T-helper 1 cell treated with Interleukin-12 subunit alpha and Interleukin-12 subunit beta and Interleukin-4 antibody, amounts not matched to agents 30 μg/mL and 1 μg/mL, for 36 hours (primary cell): Measurements from ENCODE around the gene FLNA.

Experiments
- H3K27ac Mint-ChIP-seq: one replicate; pipeline ENCODE4 v1.8.0; 2021; ENCODE audit warnings: mild to moderate bottlenecking, mixed read lengths
- H3K27me3 Mint-ChIP-seq: one replicate; pipeline ENCODE4 v1.8.0; 2021; ENCODE audit warnings: low read depth, mixed read lengths
- H3K36me3 Mint-ChIP-seq: one replicate; pipeline ENCODE4 v1.8.0; 2021; ENCODE audit warnings: low read depth, mixed read lengths
- H3K4me1 Mint-ChIP-seq: one replicate; pipeline ENCODE4 v1.8.0; 2021; ENCODE audit warnings: low read depth, mixed read lengths
- H3K4me3 Mint-ChIP-seq: one replicate; pipeline ENCODE4 v1.8.0; 2021; ENCODE audit warnings: mild to moderate bottlenecking, moderate library complexity, mixed read lengths
- H3K9me3 Mint-ChIP-seq: one replicate; pipeline ENCODE4 v1.8.0; 2021; ENCODE audit warnings: mixed read lengths

Gene FLNA

DNA sequence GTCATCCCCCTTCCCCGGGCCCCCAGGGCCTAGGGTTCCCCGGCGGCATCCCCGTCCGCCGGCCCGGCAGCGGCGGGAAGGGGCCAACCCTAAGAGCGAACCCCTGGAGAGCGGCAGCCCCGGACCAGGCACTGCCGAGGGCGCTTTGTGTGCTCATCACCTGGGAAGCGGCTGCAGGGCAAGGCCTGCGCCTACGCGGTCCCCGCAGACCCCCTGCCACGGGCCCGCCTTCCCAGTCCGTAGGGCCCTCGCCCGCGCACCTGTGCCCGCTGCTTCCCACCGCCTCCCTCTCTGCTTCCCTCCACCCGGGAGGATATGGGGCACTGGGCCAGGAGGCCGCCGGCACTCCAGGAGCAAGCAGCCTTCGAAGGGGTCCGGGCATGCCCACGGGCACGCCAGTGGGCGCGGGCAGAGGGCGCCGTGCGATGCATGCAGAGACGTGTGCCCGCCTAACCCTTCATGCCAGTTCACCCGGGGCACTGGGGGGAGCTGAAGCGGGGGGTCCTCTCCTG is 2.6 kb downstream of the FLNA start:
- Mint-ChIP-seq H3K4me3 (peak overlapping the region; percentile 81), H3K36me3 (peaks cover 13% of the 10 kb centered on the region), H3K27ac (no peak overlapping the region), H3K9me3 (no peaks in the 10 kb centered on the region), H3K27me3 (no peaks in the 10 kb centered on the region), H3K4me1 (peaks cover 20% of the 10 kb centered on the region)

DNA sequence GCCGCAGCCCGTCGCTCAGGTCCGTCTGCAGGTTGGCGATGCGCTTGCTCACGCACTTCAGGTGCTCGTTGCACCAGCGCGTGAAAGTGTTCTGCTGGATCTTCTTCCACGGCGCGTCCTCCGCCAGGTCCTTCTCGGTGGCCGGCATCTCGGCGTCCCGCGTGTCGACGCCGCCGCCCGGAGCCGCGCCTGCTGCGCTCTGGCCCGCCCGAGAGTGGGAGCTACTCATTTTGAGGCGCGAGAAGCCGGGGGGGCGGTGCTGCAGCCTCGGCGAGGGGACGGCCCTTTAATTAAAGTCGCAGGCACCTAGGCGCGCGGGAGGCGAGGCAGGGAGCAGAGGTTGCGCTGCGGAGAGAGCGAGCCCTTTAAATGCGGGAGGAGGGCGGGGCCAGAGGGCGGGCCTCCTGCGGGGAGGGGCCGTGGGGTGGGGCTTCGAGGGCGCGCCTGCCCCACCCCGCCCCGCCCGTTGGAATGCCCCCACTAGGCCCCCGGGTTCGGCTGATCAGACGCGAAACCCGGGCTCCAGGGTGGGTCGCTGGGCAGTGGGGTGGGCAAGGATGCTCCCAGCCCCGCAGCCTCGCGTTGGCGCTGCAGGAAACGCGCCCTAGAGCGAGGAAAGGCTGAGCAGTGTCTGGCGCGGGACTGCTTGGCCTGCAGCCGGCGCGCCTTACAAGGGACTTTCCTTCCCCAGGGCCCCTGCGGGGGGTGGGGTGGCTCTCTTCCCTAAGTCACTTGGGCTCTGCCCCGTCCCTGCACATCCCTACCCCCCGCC is 3.2 kb downstream of the FLNA start:
- Mint-ChIP-seq H3K27me3 (no peaks in the 10 kb centered on the region), H3K36me3 (peaks cover 13% of the 10 kb centered on the region), H3K27ac (peak overlapping the region; percentile 81), H3K9me3 (no peaks in the 10 kb centered on the region), H3K4me3 (peak overlapping the region; percentile 82), H3K4me1 (peaks cover 20% of the 10 kb centered on the region)

- peaks cover 15% of the 10 kb centered on the region for H3K36me3 Mint-ChIP-seq
- H3K4me3 Mint-ChIP-seq: peak overlapping the region; percentile 90
Measured at GRCh38 chrX:154370300-154371016, 4.0 kb downstream of the FLNA start.

GRCh38 chrX:154369449-154370299 is 4.8 kb downstream of the FLNA start:
- Mint-ChIP-seq H3K27me3 (no peaks in the 10 kb centered on the region), H3K27ac (peak overlapping the region; percentile 88), H3K9me3 (no peaks in the 10 kb centered on the region), H3K4me1 (peaks cover 21% of the 10 kb centered on the region), H3K36me3 (peaks cover 17% of the 10 kb centered on the region), H3K4me3 (peak overlapping the region; percentile 90)

More at GRCh38 chrX:154370300-154371016, 4.0 kb downstream of the FLNA start:
- peaks cover 22% of the 10 kb centered on the region for H3K4me1 Mint-ChIP-seq
- peak overlapping the region; percentile 88 for H3K27ac Mint-ChIP-seq
- no peaks in the 10 kb centered on the region for H3K27me3 Mint-ChIP-seq
- no peaks in the 10 kb centered on the region for H3K9me3 Mint-ChIP-seq

- Mint-ChIP-seq H3K4me3 (peak overlapping the region; percentile 90), H3K36me3 (peaks cover 20% of the 10 kb centered on the region), H3K27me3 (no peaks in the 10 kb centered on the region), H3K27ac (peak overlapping the region; percentile 83), H3K9me3 (no peaks in the 10 kb centered on the region), H3K4me1 (peaks cover 22% of the 10 kb centered on the region)
Measured at GRCh38 chrX:154368630-154369448, 5.6 kb downstream of the FLNA start.

DNA sequence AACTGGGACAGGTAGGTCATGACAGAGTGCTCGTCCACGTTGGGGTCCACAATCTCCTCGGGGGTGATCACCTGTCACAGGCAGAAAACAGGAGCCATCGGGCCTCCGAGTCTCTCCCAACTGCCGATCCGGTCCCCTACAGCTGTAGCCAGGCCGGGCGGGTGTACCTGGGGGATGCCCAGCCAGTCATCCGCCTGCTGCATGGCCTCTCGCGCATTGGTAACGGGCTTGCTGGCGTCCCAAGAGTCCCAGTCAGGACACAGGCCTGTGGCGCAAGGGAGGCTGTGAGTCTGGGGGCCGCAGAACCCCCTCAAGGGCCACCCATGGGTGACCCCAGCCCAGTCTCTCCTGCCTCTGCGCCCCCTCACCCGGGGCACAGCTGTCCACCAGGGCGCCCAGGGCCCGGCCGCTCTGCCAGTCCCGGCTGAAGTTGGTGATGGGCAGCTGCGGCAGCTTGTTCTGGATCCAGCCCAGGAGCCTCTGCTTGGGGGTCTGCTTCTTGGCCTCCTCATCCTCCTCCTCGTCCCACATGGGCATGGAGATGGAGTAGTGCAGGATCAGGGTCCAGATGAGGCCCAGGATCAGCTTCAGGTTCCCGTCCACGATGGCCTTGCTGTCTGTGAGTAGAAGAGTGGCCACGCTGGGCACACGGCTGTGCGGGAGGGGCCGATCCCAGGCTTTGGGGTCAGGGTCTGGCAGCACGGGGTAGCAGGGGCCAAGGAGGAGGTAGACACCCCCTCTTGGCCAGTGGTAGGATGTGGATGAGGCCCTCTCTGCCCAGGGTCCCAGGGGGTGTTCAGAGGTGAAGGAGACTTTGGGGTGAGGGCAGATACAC is 6.7 kb downstream of the FLNA start:
- Mint-ChIP-seq H3K36me3 (peaks cover 20% of the 10 kb centered on the region), H3K4me1 (peaks cover 18% of the 10 kb centered on the region), H3K9me3 (no peaks in the 10 kb centered on the region), H3K27ac (peak overlapping the region; percentile 83), H3K4me3 (peak overlapping the region; percentile 90), H3K27me3 (no peaks in the 10 kb centered on the region)

- no peaks in the 10 kb centered on the region for H3K9me3 Mint-ChIP-seq
- H3K36me3 Mint-ChIP-seq: peaks cover 20% of the 10 kb centered on the region
- peaks cover 14% of the 10 kb centered on the region for H3K4me1 Mint-ChIP-seq
- H3K27me3 Mint-ChIP-seq: no peaks in the 10 kb centered on the region
- H3K4me3 Mint-ChIP-seq: no peak overlapping the region
- no peak overlapping the region for H3K27ac Mint-ChIP-seq
Measured at GRCh38 chrX:154366666-154367055, 7.8 kb downstream of the FLNA start.

GRCh38 chrX:154365997-154366665 is 8.3 kb downstream of the FLNA start:
- Mint-ChIP-seq H3K27ac (no peak overlapping the region), H3K36me3 (peaks cover 20% of the 10 kb centered on the region), H3K9me3 (no peaks in the 10 kb centered on the region), H3K4me1 (peaks cover 14% of the 10 kb centered on the region), H3K27me3 (no peaks in the 10 kb centered on the region), H3K4me3 (no peak overlapping the region)

DNA sequence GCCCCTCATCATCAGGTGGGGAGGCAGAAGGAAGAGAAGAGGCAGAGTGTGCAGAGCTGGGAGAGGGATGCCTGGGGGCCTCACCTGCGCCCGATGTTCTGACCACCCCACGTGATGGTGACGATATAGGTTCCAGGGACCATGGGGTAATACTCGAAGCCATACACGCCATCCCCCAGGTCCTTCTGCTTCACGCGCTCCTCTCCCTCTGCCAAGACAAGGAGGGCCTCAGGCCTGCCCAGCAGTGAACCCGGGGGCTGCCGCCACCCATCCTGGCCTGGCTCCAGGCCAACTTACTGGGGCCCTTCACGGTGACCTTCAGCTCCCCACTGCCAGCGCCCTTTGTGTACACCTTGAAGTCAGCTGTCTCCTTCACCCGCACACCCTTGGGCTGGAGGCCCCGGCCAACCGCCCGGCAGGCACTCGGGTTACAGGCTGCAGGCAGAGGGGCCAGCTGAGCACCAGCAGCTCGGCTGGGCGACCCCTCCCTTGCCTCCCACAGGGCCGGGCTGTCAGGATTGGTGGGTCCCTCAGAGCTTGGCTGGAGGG is 9.3 kb downstream of the FLNA start:
- Mint-ChIP-seq H3K27me3 (no peaks in the 10 kb centered on the region), H3K9me3 (no peaks in the 10 kb centered on the region), H3K27ac (no peak overlapping the region), H3K36me3 (peaks cover 20% of the 10 kb centered on the region), H3K4me1 (peaks cover 14% of the 10 kb centered on the region), H3K4me3 (no peak overlapping the region)

DNA sequence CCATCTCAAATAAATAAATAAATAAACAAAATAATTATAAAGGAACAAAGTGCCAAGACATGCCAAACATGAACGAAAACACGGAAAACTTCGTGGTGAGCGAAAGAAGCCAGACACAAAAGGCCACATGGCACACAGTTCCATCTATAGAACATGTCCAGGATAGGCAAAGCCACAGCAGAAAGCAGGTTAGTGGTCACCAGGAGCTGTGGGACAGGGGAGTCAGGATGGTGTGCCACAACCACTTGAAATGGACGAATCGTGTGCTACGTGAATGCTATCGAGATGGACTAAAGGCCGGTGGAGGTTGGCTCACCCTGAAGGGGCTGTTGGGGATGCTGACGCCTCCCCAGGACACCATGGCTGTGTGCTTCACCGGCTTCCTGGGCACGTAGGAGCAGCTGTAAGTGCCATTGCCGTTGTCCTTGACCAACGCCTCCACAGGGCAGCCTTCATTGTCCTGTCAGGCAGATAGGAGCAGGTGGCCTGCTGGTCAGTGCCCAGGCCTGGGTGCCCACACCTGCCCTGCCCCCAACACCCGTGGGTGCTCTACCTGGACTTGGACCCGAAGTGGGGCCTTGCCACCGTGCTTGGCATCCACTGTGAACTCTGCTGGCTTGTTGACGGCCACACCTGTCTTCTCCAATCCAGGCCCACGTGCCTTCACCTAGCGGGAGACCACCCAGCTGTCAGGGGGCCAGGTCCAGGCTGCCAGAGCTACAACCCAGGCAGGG is 10.6 kb downstream of the FLNA start:
- peaks cover 14% of the 10 kb centered on the region for H3K4me1 Mint-ChIP-seq
- no peak overlapping the region for H3K4me3 Mint-ChIP-seq
- H3K27me3 Mint-ChIP-seq: no peaks in the 10 kb centered on the region
- peaks cover 17% of the 10 kb centered on the region for H3K36me3 Mint-ChIP-seq
- no peak overlapping the region for H3K27ac Mint-ChIP-seq
- H3K9me3 Mint-ChIP-seq: no peaks in the 10 kb centered on the region

DNA sequence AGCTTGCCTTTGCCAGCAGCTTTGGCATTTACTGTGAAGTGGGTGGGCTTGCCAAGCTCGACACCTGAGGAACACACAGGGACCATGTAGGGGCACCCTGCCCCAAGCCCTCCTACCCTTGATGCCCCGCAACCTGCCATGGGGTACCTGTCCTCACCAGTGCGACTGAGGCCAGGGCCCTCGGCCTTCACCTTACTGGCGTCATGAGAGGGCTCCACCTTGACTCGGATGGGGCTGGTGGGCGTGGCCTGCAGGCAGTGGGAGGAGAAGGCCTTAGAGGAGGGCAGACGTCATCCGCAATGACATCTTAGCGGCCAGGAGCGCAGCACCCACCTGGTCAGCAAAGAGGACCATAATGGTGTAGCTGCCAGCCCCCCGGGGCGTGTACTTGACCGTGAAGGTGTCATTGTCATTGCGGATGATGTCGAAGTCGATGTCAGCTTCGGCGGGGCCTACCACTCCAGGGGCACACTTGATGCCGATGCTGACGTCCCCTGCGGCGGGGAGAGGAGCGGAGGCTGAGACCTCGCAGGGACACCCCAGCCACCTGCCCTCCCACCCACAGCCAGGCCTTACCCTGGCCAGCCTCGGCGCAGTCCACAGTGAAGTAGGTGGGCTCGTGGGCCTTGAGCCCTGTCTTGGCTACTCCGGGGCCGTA is 12.2 kb downstream of the FLNA start:
- H3K4me1 Mint-ChIP-seq: peaks cover 9% of the 10 kb centered on the region
- no peaks in the 10 kb centered on the region for H3K9me3 Mint-ChIP-seq
- H3K36me3 Mint-ChIP-seq: peaks cover 17% of the 10 kb centered on the region
- H3K27ac Mint-ChIP-seq: no peak overlapping the region
- H3K27me3 Mint-ChIP-seq: no peaks in the 10 kb centered on the region
- H3K4me3 Mint-ChIP-seq: no peak overlapping the region
